Thoracic aorta (tissue), 2 donors: ENCODE measurements around the gene ZNF648. TPM values are rescaled to one million over a fixed set of nuclear protein-coding genes. Genes with fewer than 3 reads are reported as not detected.
"Not testable (repeated sequence)": the region's sequence is repeated elsewhere in the genome, so short reads cannot be mapped to it uniquely, and the experiment has no call there.

Experiments
- ATAC-seq: fragments of 150-250 bp; one replicate; pipeline ENCODE4 v1.8.0; 2017; ENCODE audit warnings: low read depth; ENCODE audit not compliant: insufficient number of reproducible peaks, low FRiP score
- DNase-seq: peaks from one replicate; pipeline ENCODE4 v3.0.0-alpha.2; 2020; ENCODE audit warnings: low spot score
- H3K27ac ChIP-seq, 2 donors: fragments of 200-600 bp; sonication (generic); 1 replicate in 1 of 2; 2 replicates in 1 of 2; pipeline ENCODE4 v1.5.1; 2016; ENCODE audit warnings: mild to moderate bottlenecking in 2 of 2, moderate library complexity in 2 of 2
- H3K27me3 ChIP-seq: fragments of 200-600 bp; sonication (generic); replicated peaks from 2 replicates; pipeline ENCODE4 v1.6.0; 2016; ENCODE audit warnings: mild to moderate bottlenecking; ENCODE audit not compliant: insufficient read depth
- H3K36me3 ChIP-seq: fragments of 200-600 bp; sonication (generic); one replicate; pipeline ENCODE4 v1.5.1; 2016
- H3K4me1 ChIP-seq, 2 donors: fragments of 200-600 bp; sonication (generic); 1 replicate in 1 of 2; 2 replicates in 1 of 2; pipeline versions ENCODE4 v1.5.1 to v1.6.0; 2016; ENCODE audit warnings: low read depth in 2 of 2, mild to moderate bottlenecking in 1 of 2; ENCODE audit not compliant: control insufficient read depth in 1 of 2
- H3K4me3 ChIP-seq: fragments of 200-600 bp; sonication (generic); 2 replicates; pipeline ENCODE4 v1.5.1; 2016; ENCODE audit warnings: mild to moderate bottlenecking
- H3K9me3 ChIP-seq: fragments of 200-600 bp; sonication (generic); 2 replicates; pipeline ENCODE4 v1.5.1; 2016
- CTCF ChIP-seq: fragments of 200-600 bp; sonication (generic); IDR thresholded peaks from one replicate; pipeline ENCODE4 v1.5.1; 2019; ENCODE audit warnings: antibody characterized with exemption
- total RNA-seq, 2 donors: library from RNA; depleted of rRNA; stranded (reverse); fragments of >200 nt; gene quantifications; one replicate each; pipeline versions ENCODE4 v1.1.0 to v1.2.3, GENCODE V29; 2016

ZNF648 gene
- total RNA-seq, 2 donors from 2014 or later, result not detected

- Histone ChIP-seq H3K27me3 (no peaks in the 10 kb centered on the region), H3K4me3 (no peak overlapping the region), H3K27ac (no peak overlapping the region), H3K9me3 (no peaks in the 10 kb centered on the region), H3K4me1 (no peaks in the 10 kb centered on the region), H3K36me3 (no peaks in the 10 kb centered on the region)
- no peak for DNase-seq
- no peak for TF ChIP-seq CTCF
- no peak for ATAC-seq
Observed at GRCh38 chr1:182052355-182052754, 9.2 kb downstream of the ZNF648 start.

- ATAC-seq (no peak), DNase-seq (no peak)
- no peak overlapping the region for H3K27ac ChIP-seq
- H3K4me1 ChIP-seq, result no peaks in the 10 kb centered on the region
- no peaks in the 10 kb centered on the region for H3K27me3 ChIP-seq
- no peaks in the 10 kb centered on the region for H3K36me3 ChIP-seq
- H3K9me3 ChIP-seq, result no peaks in the 10 kb centered on the region
- H3K4me3 ChIP-seq, result no peak overlapping the region
- TF ChIP-seq CTCF, result no peak
Observed at GRCh38 chr1:182051938-182052337, 9.6 kb downstream of the ZNF648 start.

- H3K4me3 ChIP-seq, result no peak overlapping the region
- no peak for DNase-seq
- H3K27me3 ChIP-seq, result no peaks in the 10 kb centered on the region
- ATAC-seq, result no peak
- no peak for TF ChIP-seq CTCF
- H3K9me3 ChIP-seq, result no peaks in the 10 kb centered on the region
- H3K36me3 ChIP-seq, result no peaks in the 10 kb centered on the region
- no peaks in the 10 kb centered on the region for H3K4me1 ChIP-seq
- no peak overlapping the region for H3K27ac ChIP-seq
Observed at GRCh38 chr1:182050481-182051448, 10.7 kb downstream of the ZNF648 start.

GRCh38 chr1:182048562-182048961 is 12.9 kb downstream of the ZNF648 start:
- no peak for ATAC-seq
- DNase-seq, result no peak
- no peak overlapping the region for H3K4me3 ChIP-seq
- H3K36me3 ChIP-seq, result no peaks in the 10 kb centered on the region
- no peaks in the 10 kb centered on the region for H3K9me3 ChIP-seq
- no peak for TF ChIP-seq CTCF
- no peaks in the 10 kb centered on the region for H3K27me3 ChIP-seq
- no peak overlapping the region for H3K27ac ChIP-seq
- no peaks in the 10 kb centered on the region for H3K4me1 ChIP-seq

- Histone ChIP-seq H3K4me1 (no peaks in the 10 kb centered on the region), H3K27ac (no peak overlapping the region), H3K9me3 (no peaks in the 10 kb centered on the region), H3K27me3 (no peaks in the 10 kb centered on the region), H3K4me3 (no peak overlapping the region), H3K36me3 (no peaks in the 10 kb centered on the region)
- no peak for TF ChIP-seq CTCF
- no peak for ATAC-seq
- no peak for DNase-seq
Observed at GRCh38 chr1:182046763-182047162, 14.7 kb downstream of the ZNF648 start.

GRCh38 chr1:182045481-182045880 is 16.0 kb downstream of the ZNF648 start:
- ATAC-seq, H3K4me1 ChIP-seq, H3K4me3 ChIP-seq, H3K36me3 ChIP-seq, H3K9me3 ChIP-seq, H3K27me3 ChIP-seq, H3K27ac ChIP-seq, DNase-seq: not testable (repeated sequence)
